Right renal pelvis (tissue), 4 donors: ENCODE measurements around the gene WDFY3. TPM values are rescaled to one million over a fixed set of nuclear protein-coding genes. Genes with fewer than 3 reads are reported as not detected.

Experiments used
- DNase-seq, 4 donors: peaks; one replicate each; pipeline ENCODE4 v3.0.0-alpha.2; 2013; ENCODE audit warnings: low read depth in 4 of 4, low spot score in 3 of 4, missing footprints in 1 of 4
- polyA plus RNA-seq, 4 donors: library from polyadenylated mRNA; unstranded; fragments of 120-200 nt; gene quantifications; one replicate each; pipeline ENCODE4 v1.2.1, GENCODE V29; 2013; ENCODE audit not compliant: insufficient read length in 4 of 4

WDFY3 gene
- polyA plus RNA-seq = 10 to 100 TPM; 46.3 to 53.4 (median 48.4) TPM

GRCh38 chr4:84966382-84967242 is at the start of gene WDFY3:
WDFY3 (minus strand) TSS chr4:84966690; CDS start chr4:84860591, 106,099 bp downstream.
- peak; percentile 70 to 83 (median 73) for DNase-seq

GRCh38 chr4:85005865-85006377 is 39.4 kb upstream of the WDFY3 start:
- DNase-seq = no peak

GRCh38 chr4:85000343-85000742 is 33.9 kb upstream of the WDFY3 start:
- DNase-seq = no peak

DNA sequence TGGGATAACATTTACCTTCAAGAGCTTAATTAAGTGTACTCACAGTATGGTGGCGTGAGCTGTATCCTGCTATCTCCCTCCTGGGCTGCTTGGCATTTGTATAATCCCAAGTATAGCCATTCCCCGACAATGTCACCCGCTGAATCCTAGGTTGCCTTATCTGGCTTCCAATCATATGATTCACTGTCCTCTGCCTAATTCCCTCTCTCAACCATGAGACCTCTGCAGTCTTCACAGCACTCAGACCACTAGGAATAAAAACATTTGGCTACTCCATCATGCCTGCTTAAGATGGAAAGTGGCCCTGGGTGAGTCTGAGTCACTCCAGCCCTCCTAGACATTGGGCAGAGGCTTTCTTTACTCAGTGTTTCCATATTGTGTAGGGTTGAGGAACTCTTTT is 28.9 kb upstream of the WDFY3 start:
- DNase-seq = no peak

GRCh38 chr4:84994280-84994679 is 27.8 kb upstream of the WDFY3 start:
- DNase-seq = no peak

- no peak for DNase-seq
These were observed 19.5 kb upstream of the WDFY3 start for GRCh38 chr4:84985952-84986351.

DNA sequence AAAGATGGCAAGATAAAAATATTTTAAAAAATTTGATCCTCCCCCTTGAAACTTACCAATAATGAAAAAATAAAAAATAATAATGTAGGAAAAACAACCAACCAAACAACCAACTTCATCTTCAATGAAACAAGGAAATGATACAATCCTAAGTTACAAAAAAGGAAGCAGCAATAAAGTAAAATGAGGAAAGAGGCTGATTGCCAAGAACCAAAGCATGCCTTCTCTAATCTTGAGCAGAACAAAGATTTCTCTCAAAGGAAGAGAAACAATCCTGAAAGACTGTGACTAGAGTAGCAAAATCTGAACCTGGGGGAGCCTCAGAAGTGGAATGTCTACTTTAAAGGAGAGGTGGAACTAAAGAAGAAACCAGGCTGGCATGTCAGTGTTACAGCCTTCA is 10.9 kb upstream of the WDFY3 start:
- no peak for DNase-seq

DNA sequence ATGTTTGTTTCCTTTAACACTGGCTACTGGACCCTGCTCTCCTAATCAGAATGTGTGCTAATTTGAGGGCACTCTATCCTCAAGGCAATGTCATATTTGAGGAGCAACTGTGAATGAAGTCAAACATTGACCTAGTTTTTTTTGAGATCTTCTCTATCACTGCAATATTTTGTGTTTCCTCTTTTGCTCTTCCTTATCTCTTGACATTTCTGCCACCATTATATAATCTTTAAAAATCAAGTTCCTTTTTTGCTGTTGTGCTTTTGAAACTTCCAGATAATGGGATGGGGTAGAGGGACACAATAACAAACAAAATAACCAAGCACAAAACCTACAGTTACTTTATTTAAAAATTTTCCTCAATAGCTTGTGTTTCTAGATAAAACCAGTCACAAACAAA is 7.4 kb upstream of the WDFY3 start:
- no peak for DNase-seq

DNA sequence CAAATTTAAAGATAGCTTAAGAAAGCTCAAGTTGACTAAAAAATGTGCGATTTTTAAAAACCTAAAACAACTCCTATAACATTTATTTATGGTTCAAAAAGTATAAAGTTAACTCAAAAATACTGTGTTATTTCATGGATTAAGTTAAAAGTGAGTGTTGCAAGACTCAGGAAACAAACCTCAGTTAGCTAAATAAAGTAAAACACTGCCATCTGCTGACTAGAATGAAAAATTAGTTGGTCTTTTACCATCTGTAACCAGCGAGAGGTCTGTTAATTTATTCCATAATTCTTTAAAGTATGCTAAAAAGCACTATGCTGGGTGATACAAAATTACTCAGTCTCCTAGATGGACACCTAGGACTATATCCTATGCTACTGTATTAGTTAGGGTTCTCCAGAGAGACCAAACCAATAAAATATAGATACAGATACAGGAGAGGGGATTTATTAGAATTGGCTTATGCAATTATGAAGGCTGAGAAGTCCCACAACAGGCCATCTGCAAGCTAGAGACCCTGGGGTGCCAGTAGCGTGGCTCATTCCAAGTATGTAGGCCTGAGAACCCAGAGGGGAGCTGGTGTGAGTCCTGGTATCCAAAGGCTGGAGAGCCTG is 4.9 kb upstream of the WDFY3 start:
- DNase-seq = no peak

- DNase-seq = no peak
These were observed 2.4 kb upstream of the WDFY3 start for GRCh38 chr4:84968925-84969324.

DNA sequence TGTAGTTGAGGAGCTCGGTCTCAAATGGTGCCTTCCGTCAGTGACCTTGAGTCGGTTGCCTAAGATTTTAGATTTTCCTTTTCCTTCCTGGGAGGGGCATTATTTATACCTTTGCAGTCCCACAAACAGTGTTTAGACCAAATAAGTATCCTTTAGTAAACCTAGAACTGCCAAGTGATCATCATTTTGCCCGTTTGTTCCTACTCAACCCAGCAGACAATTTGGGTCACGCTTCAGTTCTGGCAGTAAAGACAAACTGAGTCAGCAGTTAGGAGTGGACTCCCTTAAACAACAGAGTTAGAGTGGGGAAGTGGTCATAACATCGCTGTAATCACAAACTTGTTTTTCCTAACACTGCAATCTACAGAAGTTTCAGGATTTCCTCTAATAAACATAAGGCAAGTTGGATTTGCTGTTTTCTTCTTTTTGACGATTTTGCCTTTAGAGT is 777 bp upstream of the WDFY3 start:
- DNase-seq = no peak

DNA sequence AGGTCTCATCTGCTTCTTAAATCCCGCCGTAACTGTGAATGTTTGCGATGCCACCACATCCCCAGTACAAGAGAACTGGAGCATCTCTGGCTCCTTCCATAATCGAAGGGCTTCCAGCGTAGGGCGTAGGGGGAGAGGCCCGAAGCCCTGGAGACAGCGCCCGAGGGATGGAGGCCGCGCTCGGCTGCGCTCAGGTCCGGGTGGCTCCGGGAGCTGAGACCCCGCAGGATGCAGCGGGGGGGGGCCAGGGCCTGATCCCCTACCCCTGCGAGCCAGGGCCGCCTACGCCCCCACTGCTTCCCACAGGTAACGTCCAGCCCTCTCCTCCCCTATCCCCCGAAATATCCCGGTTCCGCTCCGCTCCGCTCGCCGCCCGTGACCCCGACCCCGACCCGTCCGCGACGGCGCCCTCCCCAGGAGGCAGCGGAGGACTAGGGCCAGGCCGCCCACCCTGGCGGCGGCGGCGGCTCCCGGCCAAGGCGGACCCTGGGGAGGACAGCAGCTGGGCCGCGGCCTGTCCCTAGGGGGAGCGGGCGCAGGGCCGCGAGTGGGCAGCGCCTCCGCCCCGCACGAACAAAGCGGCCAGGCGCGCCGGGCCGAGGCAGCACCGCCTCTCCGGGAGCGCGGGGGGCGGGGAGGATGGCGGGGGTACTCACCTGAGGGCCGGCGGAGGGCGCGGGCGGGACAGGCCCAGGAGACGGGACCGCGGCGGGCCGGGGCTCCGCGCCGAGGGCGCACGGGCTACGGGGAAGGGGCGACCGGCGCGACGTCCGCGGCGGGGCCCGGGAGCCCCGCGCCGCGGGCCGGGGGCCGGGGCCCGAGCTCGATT is 723 bp downstream of the WDFY3 start:
- DNase-seq = peak in 1 of 4 donors; percentile 41

DNA sequence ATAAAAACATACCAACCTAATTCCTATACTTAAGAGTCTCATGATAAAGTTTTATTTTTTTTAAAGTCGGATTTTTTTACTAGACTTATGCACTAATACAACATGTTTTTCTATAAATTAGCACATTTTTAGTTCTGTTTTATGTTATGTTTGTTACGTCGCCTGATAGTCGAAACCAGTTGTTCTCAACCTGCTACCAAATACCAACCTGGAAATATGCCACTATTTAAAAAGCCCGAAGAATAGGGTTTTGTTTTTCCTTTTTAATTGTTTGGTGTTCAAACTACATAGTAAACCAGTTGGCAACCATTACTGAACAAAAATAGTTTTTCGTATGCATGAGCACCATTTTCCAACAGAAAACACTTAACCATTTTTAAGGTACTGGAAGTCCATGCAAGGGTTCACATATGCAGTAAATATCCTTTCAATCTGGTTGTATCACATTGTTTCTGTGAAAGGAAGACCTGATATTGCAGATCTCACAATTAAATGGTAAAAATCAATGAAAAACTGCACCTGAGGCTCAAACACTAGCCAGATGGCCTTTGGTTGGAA is 1.4 kb downstream of the WDFY3 start:
- DNase-seq = no peak

- no peak for DNase-seq
These were observed 4.4 kb downstream of the WDFY3 start for GRCh38 chr4:84962102-84962501.

DNA sequence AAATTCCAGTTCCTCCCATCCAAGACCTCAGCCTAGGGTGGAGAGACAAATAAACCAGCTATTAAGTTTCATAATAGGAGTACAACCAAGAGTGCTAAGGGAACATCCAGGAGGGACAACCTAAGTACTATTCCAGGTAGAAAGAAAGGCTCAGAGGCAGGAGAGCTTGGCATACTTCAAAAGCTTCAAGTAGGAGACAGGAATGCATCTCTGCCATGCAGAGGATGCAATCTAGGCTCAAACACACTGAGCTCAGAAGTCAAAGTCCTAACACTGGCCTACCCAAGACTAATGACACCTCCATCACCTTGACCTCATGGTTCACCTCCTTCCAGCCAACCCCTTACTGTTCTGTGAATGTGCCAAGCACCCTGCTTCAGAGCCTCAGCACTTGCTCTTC is 8.1 kb downstream of the WDFY3 start:
- no peak for DNase-seq

- DNase-seq = no peak
These were observed 8.7 kb downstream of the WDFY3 start for GRCh38 chr4:84957514-84958420.

GRCh38 chr4:84956014-84956413 is 10.5 kb downstream of the WDFY3 start:
- no peak for DNase-seq

DNA sequence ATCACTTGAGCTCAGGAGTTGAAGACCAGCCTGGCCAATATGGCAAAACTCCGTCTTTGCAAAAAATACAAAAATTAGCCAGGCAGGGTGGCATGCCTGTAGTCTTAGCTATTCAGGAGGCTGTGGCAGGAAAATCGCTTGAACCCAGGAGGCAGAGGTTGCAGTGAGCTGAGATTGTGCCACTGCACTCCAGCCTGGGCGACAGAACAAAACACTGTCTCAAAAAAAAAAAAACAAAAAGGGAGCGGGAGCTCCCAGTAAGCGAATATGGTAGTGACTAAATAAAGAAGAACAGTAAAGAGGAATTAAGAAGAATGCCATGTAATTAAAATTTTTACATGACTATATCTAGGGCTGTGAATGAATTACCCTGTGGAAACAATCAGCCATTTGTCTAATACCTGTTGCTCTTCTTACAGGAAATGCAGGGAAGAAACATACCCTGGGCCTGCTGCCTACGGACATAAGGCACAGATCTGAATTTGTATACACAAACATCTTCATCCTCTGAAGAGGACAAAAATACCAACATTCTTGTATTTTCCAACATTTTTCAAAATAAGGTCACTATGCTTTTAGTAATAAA is 11.4 kb downstream of the WDFY3 start:
- DNase-seq = no peak

- no peak for DNase-seq
These were observed 13.7 kb downstream of the WDFY3 start for GRCh38 chr4:84952776-84953175.
